ENCODE measurements around the gene SLC36A1. TPM values are rescaled to one million over a fixed set of nuclear protein-coding genes. Genes with fewer than 3 reads are reported as not detected.

The SLC36A1 gene
- total RNA-seq, 2 donors from 2014 or later, result 20.2 to 30.6 TPM

DNA sequence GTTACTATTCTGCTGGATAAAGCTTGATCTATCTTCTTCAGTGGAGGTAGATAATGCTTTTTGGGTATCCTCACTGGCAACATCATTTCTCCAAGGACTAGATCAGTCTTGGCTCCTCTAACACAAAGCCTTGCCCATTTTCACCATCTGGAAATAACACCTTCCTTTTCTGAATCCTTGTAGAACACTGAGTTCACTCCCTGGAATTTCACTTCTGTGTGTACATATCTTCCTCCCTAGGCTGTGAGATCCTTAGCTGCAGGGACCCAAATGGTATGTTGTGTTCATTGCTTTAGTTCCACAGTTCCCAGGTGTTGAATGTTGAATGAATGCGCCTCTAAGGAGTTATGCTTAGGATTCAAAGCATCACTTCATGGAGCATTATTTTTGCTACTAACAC lies 16.7 kb upstream of the SLC36A1 start:
- no peak for DNase-seq

GRCh38 chr5:151431666-151432065 lies 15.7 kb upstream of the SLC36A1 start:
- Histone ChIP-seq H3K27ac (no peak overlapping the region), H3K27me3 (no peaks in the 10 kb centered on the region), H3K36me3 (no peaks in the 10 kb centered on the region), H3K4me3 (no peak overlapping the region), H3K4me1 (no peaks in the 10 kb centered on the region), H3K9me3 (no peaks in the 10 kb centered on the region), H3K9ac (ENCODE audit: low read depth in 2 of 2, low read length in 2 of 2) (no peak overlapping the region)
- TF ChIP-seq CTCF (IDR thresholded peaks at IDR 0.05), result no peak
- intact Hi-C loops (cut with DNase I), result no loop called here
- no peak for DNase-seq

More for the DNA sequence above, 16.7 kb upstream of the SLC36A1 start:
- no peaks in the 10 kb centered on the region for H3K9me3 ChIP-seq
- no peak overlapping the region for H3K9ac ChIP-seq (ENCODE audit: low read depth in 2 of 2, low read length in 2 of 2)
- intact Hi-C loops (cut with DNase I), result no loop called here
- no peak overlapping the region for H3K4me3 ChIP-seq
- no peak overlapping the region for H3K27ac ChIP-seq
- H3K36me3 ChIP-seq, result no peaks in the 10 kb centered on the region
- H3K4me1 ChIP-seq, result no peaks in the 10 kb centered on the region
- no peaks in the 10 kb centered on the region for H3K27me3 ChIP-seq
- no peak for TF ChIP-seq CTCF (IDR thresholded peaks at IDR 0.05)

GRCh38 chr5:151432210-151432609 lies 15.2 kb upstream of the SLC36A1 start:
- Histone ChIP-seq H3K9me3 (no peaks in the 10 kb centered on the region), H3K27me3 (no peaks in the 10 kb centered on the region), H3K4me3 (no peak overlapping the region), H3K27ac (no peak overlapping the region), H3K9ac (ENCODE audit: low read depth in 2 of 2, low read length in 2 of 2) (no peak overlapping the region), H3K36me3 (no peaks in the 10 kb centered on the region), H3K4me1 (no peaks in the 10 kb centered on the region)
- no peak for TF ChIP-seq CTCF (IDR thresholded peaks at IDR 0.05)
- intact Hi-C loops (cut with DNase I), result no loop called here
- DNase-seq, result no peak

- Histone ChIP-seq H3K36me3 (no peaks in the 10 kb centered on the region), H3K27me3 (no peaks in the 10 kb centered on the region), H3K4me1 (no peaks in the 10 kb centered on the region), H3K4me3 (no peak overlapping the region), H3K9ac (ENCODE audit: low read depth in 2 of 2, low read length in 2 of 2) (no peak overlapping the region), H3K9me3 (no peaks in the 10 kb centered on the region), H3K27ac (no peak overlapping the region)
- no peak for DNase-seq
- no peak for TF ChIP-seq CTCF (IDR thresholded peaks at IDR 0.05)
- intact Hi-C loops (cut with DNase I), result no loop called here
Observed at GRCh38 chr5:151434570-151435237, 12.7 kb upstream of the SLC36A1 start.

- DNase-seq, result peak; percentile 59
- Histone ChIP-seq H3K4me1 (no peaks in the 10 kb centered on the region), H3K27me3 (no peaks in the 10 kb centered on the region), H3K36me3 (no peaks in the 10 kb centered on the region), H3K9me3 (no peaks in the 10 kb centered on the region), H3K27ac (peak overlapping the region; percentile 10), H3K4me3 (peak overlapping the region; percentile 61), H3K9ac (ENCODE audit: low read depth in 2 of 2, low read length in 2 of 2) (peak overlapping the region; percentile 54 to 73)
- intact Hi-C loops (cut with DNase I), result loop anchor here (5.0 kb wide), 1 partner anchor 204 kb away; no protein-coding TSS in a partner anchor
- TF ChIP-seq CTCF (IDR thresholded peaks at IDR 0.05), result no peak
Observed at GRCh38 chr5:151448038-151448985, 909 bp downstream of the SLC36A1 start.
